K562 (cell line): ENCODE measurements around the gene TTC31. TPM values are rescaled to one million over a fixed set of nuclear protein-coding genes. Genes with fewer than 3 reads are reported as not detected.

ENCODE experiments used
- CREM ChIP-seq: IDR thresholded peaks from 2 replicates; pipeline ENCODE4 v1.6.1; 2014; ENCODE audit warnings: antibody characterized with exemption, low read depth
- CXXC5 ChIP-seq: fragments of 250-450 bp; sonication (Bioruptor Pico); IDR thresholded peaks from 2 replicates; pipeline ENCODE4 v1.8.0; 2022; ENCODE audit warnings: inconsistent platforms, mild to moderate bottlenecking, moderate library complexity
- FOS ChIP-seq: IDR thresholded peaks from 3 replicates; pipeline ENCODE4 v1.6.1; 2011; ENCODE audit not compliant: insufficient read length; ENCODE audit errors: extremely low read depth
- NKRF ChIP-seq: fragments of 450-650 bp; IDR thresholded peaks from 2 replicates; pipeline ENCODE4 v1.6.1; 2016; ENCODE audit warnings: borderline replicate concordance
- PRPF4 ChIP-seq: fragments of 200-400 bp; formaldehyde crosslinking; IDR thresholded peaks from one replicate; pipeline ENCODE4 v1.6.1; 2017; ENCODE audit warnings: low read length, low read depth, mild to moderate bottlenecking; ENCODE audit not compliant: insufficient read depth, poor library complexity, severe bottlenecking
- RBFOX2 ChIP-seq: fragments of 200-400 bp; formaldehyde crosslinking; IDR thresholded peaks from 2 replicates; pipeline ENCODE4 v1.6.1; 2017; ENCODE audit warnings: low read depth, mild to moderate bottlenecking, low read length, moderate library complexity
- SIN3B ChIP-seq: fragments of 450-650 bp; IDR thresholded peaks from 2 replicates; pipeline ENCODE4 v1.6.1; 2017; ENCODE audit warnings: low read depth, mild to moderate bottlenecking, moderate library complexity
- SMAD4 ChIP-seq: fragments of 250-450 bp; sonication (Bioruptor Pico); conservative IDR thresholded peaks from 2 replicates; pipeline ENCODE4 v1.8.0; 2021; ENCODE audit warnings: inconsistent platforms, mild to moderate bottlenecking, moderate library complexity
- YY1 ChIP-seq, 3 experiments: IDR thresholded peaks; 2 replicates each; pipeline ENCODE4 v1.6.1; 2011; ENCODE audit warnings: low read length in 2 of 3, mild to moderate bottlenecking in 2 of 3, moderate library complexity in 2 of 3, borderline replicate concordance in 1 of 3, control low read depth in 1 of 3, low read depth in 1 of 3; ENCODE audit not compliant: insufficient read depth in 3 of 3, insufficient replicate concordance in 2 of 3, control insufficient read depth in 1 of 3, insufficient read length in 1 of 3; ENCODE audit errors: extremely low read depth in 1 of 3
- ZBTB40 ChIP-seq, 2 experiments: fragments of 450-650 bp in 1 of 2; sonication (generic) in 1 of 2; formaldehyde crosslinking in 1 of 2; IDR thresholded peaks; 2 replicates each; pipeline versions ENCODE4 v1.7.1 to v1.9.0; 2016 to 2022; ENCODE audit warnings: inconsistent platforms in 1 of 2, mild to moderate bottlenecking in 1 of 2, missing genetic modification reagents in 1 of 2
- ZNF175 ChIP-seq: fragments of 200-800 bp; sonication (Bioruptor generic); IDR thresholded peaks from 2 replicates; pipeline ENCODE4 v1.6.1; 2016; ENCODE audit warnings: low read depth, mild to moderate bottlenecking, missing genetic modification characterization, missing compliant biosample characterization
- ZNF830 ChIP-seq: fragments of 250-450 bp; sonication (Bioruptor Pico); IDR thresholded peaks from 2 replicates; pipeline ENCODE4 v1.5.0; 2021; ENCODE audit warnings: mild to moderate bottlenecking
- polyA plus RNA-seq, 8 experiments: library from polyadenylated mRNA; depleted of rRNA in 4 of 8; stranded (reverse) in 5 of 8; unstranded in 3 of 8; fragments of >200 nt; fragmentation: Nextera tagmentation in 2 of 8; fragmentation: Illumina TruSeq in 1 of 8; extraction: Ambion mirVana in 2 of 8; extraction: Trizol in 1 of 8; gene quantifications; 2 replicates each; pipeline versions ENCODE4 v1.2.1 to v1.2.3, GENCODE V29; 2011 to 2014; ENCODE audit warnings: inconsistent platforms in 1 of 8, missing spikeins in 1 of 8
- total RNA-seq, 7 experiments: library from RNA; depleted of rRNA in 6 of 7; stranded (reverse); fragments of >200 nt in 6 of 7; fragmentation: Illumina TruSeq in 2 of 7; extraction: Trizol in 2 of 7; gene quantifications; 2 replicates each; pipeline versions ENCODE4 v1.2.1 to v1.2.3, GENCODE V29; 2011 to 2021; ENCODE audit warnings: low replicate concordance in 1 of 7
- TF ChIP-seq, protein P1 (sequence below): sonication (generic); formaldehyde crosslinking; IDR thresholded peaks from 2 replicates; pipeline ENCODE4 v1.8.1; 2023; ENCODE audit warnings: mild to moderate bottlenecking, missing genetic modification reagents

TTC31 gene
- total and polyA plus RNA-seq, 9 of the 15 experiments (the other 6 are each of a cell fraction or from before 2014, with no cell fraction given): 4.7 to 30.5 (median 15.9) TPM

GRCh38 chr2:74458132-74458937 is 24.5 kb upstream of the TTC31 start, which contains the start of gene WBP1 (continued):
- TF ChIP-seq, protein P1, sequence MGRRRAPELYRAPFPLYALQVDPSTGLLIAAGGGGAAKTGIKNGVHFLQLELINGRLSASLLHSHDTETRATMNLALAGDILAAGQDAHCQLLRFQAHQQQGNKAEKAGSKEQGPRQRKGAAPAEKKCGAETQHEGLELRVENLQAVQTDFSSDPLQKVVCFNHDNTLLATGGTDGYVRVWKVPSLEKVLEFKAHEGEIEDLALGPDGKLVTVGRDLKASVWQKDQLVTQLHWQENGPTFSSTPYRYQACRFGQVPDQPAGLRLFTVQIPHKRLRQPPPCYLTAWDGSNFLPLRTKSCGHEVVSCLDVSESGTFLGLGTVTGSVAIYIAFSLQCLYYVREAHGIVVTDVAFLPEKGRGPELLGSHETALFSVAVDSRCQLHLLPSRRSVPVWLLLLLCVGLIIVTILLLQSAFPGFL (CRISPR knock-in tag): no peak
- TF ChIP-seq YY1 (IDR thresholded peaks at IDR 0.05; ENCODE audit: borderline replicate concordance in 1 of 3, control insufficient read depth in 1 of 3, extremely low read depth in 1 of 3, insufficient read depth in 3 of 3, insufficient read length in 1 of 3, insufficient replicate concordance in 2 of 3, low read depth in 1 of 3, low read length in 2 of 3): peak in 1 of 3 experiments; percentile 49
- TF ChIP-seq ZBTB40 (IDR thresholded peaks at IDR 0.05): peak; percentile 52; the same call in 1 of the 2 replicates
- no peak for TF ChIP-seq ZBTB40 (CRISPR knock-in tag; IDR thresholded peaks at IDR 0.05)
- TF ChIP-seq CREM: peak; percentile 46; the same call in 1 of the 2 replicates
- TF ChIP-seq ZNF175 (CRISPR knock-in tag): peak; percentile 81
- 0 out of 2 replicates have a peak, but pooled peaks have one; percentile 25 for TF ChIP-seq ZNF830 (CRISPR knock-in tag)
- TF ChIP-seq RBFOX2: peak; percentile 63
- TF ChIP-seq NKRF: no peak
- peak; percentile 86 for TF ChIP-seq SIN3B
- peak; percentile 91 for TF ChIP-seq FOS
- peak; percentile 68 for TF ChIP-seq CXXC5 (CRISPR knock-in tag)
- TF ChIP-seq PRPF4: no peak
- 0 out of 2 replicates have a peak, but pooled peaks have one; percentile 16 for TF ChIP-seq SMAD4 (CRISPR knock-in tag)
